Heart right ventricle (tissue), 16 donors: ENCODE measurements around the gene HS3ST5. TPM values are rescaled to one million over a fixed set of nuclear protein-coding genes. Genes with fewer than 3 reads are reported as not detected.

Experiments used
- ATAC-seq, 8 donors: fragments of 200-7000 bp; cut with Tn5 transposase; one replicate each; pipeline ENCODE4 v1.9.1; 2020; ENCODE audit warnings: mild to moderate bottlenecking in 8 of 8, moderate library complexity in 8 of 8, moderate number of reproducible peaks in 1 of 8
- DNase-seq, 2 donors: peaks; one replicate each; pipeline ENCODE4 v3.0.0-alpha.2; 2020
- H3K27ac ChIP-seq, 10 donors: fragments of 200-600 bp; sonication (generic) in 2 of 10; one replicate each; pipeline versions ENCODE4 v1.5.0 to v1.8.0; 2020 to 2022; ENCODE audit warnings: mild to moderate bottlenecking in 3 of 10
- H3K27me3 ChIP-seq, 7 donors: fragments of 200-600 bp; one replicate each; pipeline ENCODE4 v1.8.0; 2021 to 2022; ENCODE audit warnings: mild to moderate bottlenecking in 2 of 7
- H3K36me3 ChIP-seq, 9 donors: fragments of 200-600 bp; sonication (generic) in 1 of 9; one replicate each; pipeline versions ENCODE4 v1.5.0 to v1.8.0; 2020 to 2022; ENCODE audit warnings: mild to moderate bottlenecking in 2 of 9
- H3K4me1 ChIP-seq, 9 donors: fragments of 200-600 bp; sonication (generic) in 1 of 9; one replicate each; pipeline versions ENCODE4 v1.5.0 to v1.8.0; 2020 to 2022; ENCODE audit warnings: mild to moderate bottlenecking in 4 of 9
- H3K4me3 ChIP-seq, 10 donors: fragments of 200-600 bp; sonication (generic) in 2 of 10; one replicate each; pipeline versions ENCODE4 v1.5.0 to v1.8.0; 2020 to 2022; ENCODE audit warnings: mild to moderate bottlenecking in 7 of 10, moderate library complexity in 2 of 10
- H3K9me3 ChIP-seq, 11 donors: fragments of 200-600 bp in 10 of 11; sonication (generic) in 2 of 11; one replicate each; pipeline versions ENCODE4 v1.5.0 to v1.8.0; 2013 to 2022; ENCODE audit warnings: mild to moderate bottlenecking in 2 of 11, control low read depth in 1 of 11, moderate library complexity in 1 of 11
- WGBS, 2 donors: extraction: QIAGEN DNeasy Blood & Tissue Kit; methylation state at CpG; one replicate each; pipeline ENCODE4 v1.1.7; 2013; ENCODE audit warnings: inconsistent platforms in 1 of 2; 5-methylcytosine and 5-hydroxymethylcytosine counted together
- intact Hi-C, 10 donors: fragments of 100-400 bp; cut with DNase I; formaldehyde crosslinking; loops; one replicate each; pipeline versions ENCODE4 v1.11.1 to v1.14.2; 2022
- polyA plus RNA-seq, 2 donors: library from polyadenylated mRNA; stranded (reverse); fragments of 200-250 nt; gene quantifications; one replicate each; pipeline ENCODE4 v1.2.3, GENCODE V29; 2013
- total RNA-seq, 10 donors: library from RNA; stranded (reverse); fragmentation: NEBNext Ultra II Directional in 3 of 10; extraction: Animal tissue kit (Norgen Biotek cat#: 25700) in 3 of 10; gene quantifications; one replicate each; pipeline versions ENCODE4 v1.2.1 to v1.2.4, GENCODE V29; 2021 to 2023
- TF ChIP-seq, protein P1 (sequence below), 9 donors: fragments of 200-600 bp; sonication (generic) in 2 of 9; IDR thresholded peaks; one replicate each; pipeline versions ENCODE4 v1.5.0 to v1.8.0; 2021 to 2022; ENCODE audit warnings: antibody characterized with exemption in 9 of 9, mild to moderate bottlenecking in 5 of 9, moderate library complexity in 1 of 9
- donor health status: Arrhythmogenic right ventricular cardiomyopathy.
- donor health status: ischemic (EF 13 %, LVEDD 7.1; RV severe dilation, severe dysfunction).
- donor health status: healthy with polysubstance abuse.
- donor health status: DM: no; HTN: yes; CAD: no.
- donor health status: DM: no; HTN: no; CAD: no.
- donor health status: ischemic (EF 25% LVEDD 6.9; RV normal size, moderate dysfunction).
- donor health status: ischemic (EF 25% LVEDD 5.7; RV mildly dilated, moderate dysfunction).
- donor health status: healthy.
- donor health status: DM: yes; HTN: yes; CAD: no.
- donor health status: Ischemic cardiomyopathy.
- donor health status: ischemic (EF 35%, LVEDD 5.7; RV mildly dilated, moderate dysfunction).
- donor health status: nonischemic (EF 11% LVEDD 7.7; RV severe dilation, severe dysfunction).
- donor health status: DM: yes; HTN: yes; CAD: no.
- donor health status: PGD.
- donor health status: ischemic (EF 29% LVEDD 5.4; RV normal size, mild dysfunction).
- donor health status: nonischemic (EF 23%, LVEDD 6.1; RV moderate dilation, normal function).

Gene HS3ST5
- total and polyA plus RNA-seq, 12 donors: not detected

DNA sequence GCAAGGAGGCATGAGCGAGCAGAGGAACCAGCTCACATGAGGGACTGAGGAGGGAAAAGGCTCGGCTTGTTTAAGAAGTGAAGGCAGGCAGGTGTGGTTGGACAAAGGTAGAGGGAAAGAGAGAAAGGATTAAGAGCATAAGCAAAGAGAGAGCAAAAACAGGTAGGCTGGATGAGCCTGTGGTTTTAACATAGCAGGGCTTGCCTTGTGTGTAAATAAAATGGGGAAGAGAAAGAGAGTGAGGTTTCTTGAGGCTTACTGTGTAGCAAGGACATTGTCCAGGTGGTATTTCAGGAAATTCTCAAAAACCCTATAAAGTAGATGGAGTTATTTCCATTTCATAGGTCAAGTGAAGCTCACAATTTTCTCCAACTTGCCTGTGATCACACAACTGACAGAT, 278.0 kb downstream of the HS3ST5 start:
- 89 to 96% methylated on average over 2 of the region's 2 CpGs for WGBS, 2 donors
- TF ChIP-seq, protein P1, sequence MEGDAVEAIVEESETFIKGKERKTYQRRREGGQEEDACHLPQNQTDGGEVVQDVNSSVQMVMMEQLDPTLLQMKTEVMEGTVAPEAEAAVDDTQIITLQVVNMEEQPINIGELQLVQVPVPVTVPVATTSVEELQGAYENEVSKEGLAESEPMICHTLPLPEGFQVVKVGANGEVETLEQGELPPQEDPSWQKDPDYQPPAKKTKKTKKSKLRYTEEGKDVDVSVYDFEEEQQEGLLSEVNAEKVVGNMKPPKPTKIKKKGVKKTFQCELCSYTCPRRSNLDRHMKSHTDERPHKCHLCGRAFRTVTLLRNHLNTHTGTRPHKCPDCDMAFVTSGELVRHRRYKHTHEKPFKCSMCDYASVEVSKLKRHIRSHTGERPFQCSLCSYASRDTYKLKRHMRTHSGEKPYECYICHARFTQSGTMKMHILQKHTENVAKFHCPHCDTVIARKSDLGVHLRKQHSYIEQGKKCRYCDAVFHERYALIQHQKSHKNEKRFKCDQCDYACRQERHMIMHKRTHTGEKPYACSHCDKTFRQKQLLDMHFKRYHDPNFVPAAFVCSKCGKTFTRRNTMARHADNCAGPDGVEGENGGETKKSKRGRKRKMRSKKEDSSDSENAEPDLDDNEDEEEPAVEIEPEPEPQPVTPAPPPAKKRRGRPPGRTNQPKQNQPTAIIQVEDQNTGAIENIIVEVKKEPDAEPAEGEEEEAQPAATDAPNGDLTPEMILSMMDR (IDR thresholded peaks at IDR 0.05): no peak

GRCh38 chr6:114063956-114064355, 278.9 kb downstream of the HS3ST5 start:
- Histone ChIP-seq H3K4me1 (no peaks in the 10 kb centered on the region), H3K4me3 (no peak overlapping the region), H3K9me3 (no peaks in the 10 kb centered on the region), H3K27me3 (no peaks in the 10 kb centered on the region), H3K36me3 (no peaks in the 10 kb centered on the region), H3K27ac (no peak overlapping the region)
- ATAC-seq (peak in 1 of 8 donors; percentile 65), DNase-seq (no peak)
- intact Hi-C loops: no loop called here
- TF ChIP-seq, protein P1 (IDR thresholded peaks at IDR 0.05): no peak
- 93 to 96% methylated on average over 1 of the region's 1 CpG for WGBS, 2 donors

More for the DNA sequence above, 278.0 kb downstream of the HS3ST5 start:
- Histone ChIP-seq H3K27ac (no peak overlapping the region), H3K36me3 (no peaks in the 10 kb centered on the region), H3K9me3 (no peaks in the 10 kb centered on the region), H3K4me1 (no peaks in the 10 kb centered on the region), H3K4me3 (no peak overlapping the region), H3K27me3 (no peaks in the 10 kb centered on the region)
- intact Hi-C loops: no loop called here
- ATAC-seq (no peak), DNase-seq (no peak)

DNA sequence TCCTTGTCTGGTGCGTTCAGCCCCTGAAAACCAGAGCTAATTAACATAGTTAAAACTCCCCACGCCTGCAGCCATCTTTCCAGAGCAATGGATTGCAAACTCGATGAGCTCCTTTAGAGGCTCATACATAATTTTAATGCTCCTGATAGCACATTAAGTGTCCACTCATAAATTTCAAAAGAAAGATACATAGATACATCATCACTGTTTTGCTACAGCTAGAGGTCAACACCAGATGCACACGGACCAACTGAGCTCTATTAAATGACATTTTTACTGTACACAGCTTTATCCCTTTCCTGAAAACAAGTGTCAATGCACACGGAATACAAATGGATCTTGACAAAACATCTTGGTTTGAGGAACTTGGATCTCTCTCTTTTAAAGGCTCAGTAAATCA, 280.6 kb downstream of the HS3ST5 start:
- ATAC-seq: no peak
- intact Hi-C loops: no loop called here

GRCh38 chr6:114061741-114062140, 281.1 kb downstream of the HS3ST5 start:
- Histone ChIP-seq H3K27ac (no peak overlapping the region), H3K36me3 (no peaks in the 10 kb centered on the region), H3K27me3 (no peaks in the 10 kb centered on the region), H3K4me1 (no peaks in the 10 kb centered on the region), H3K4me3 (no peak overlapping the region), H3K9me3 (no peaks in the 10 kb centered on the region)
- ATAC-seq: no peak
- intact Hi-C loops: no loop called here
- no peak for DNase-seq
- TF ChIP-seq, protein P1 (IDR thresholded peaks at IDR 0.05): no peak
- 94 to 95% methylated on average over 4 of the region's 4 CpGs for WGBS, 2 donors

More for the DNA sequence above, 280.6 kb downstream of the HS3ST5 start:
- no peak overlapping the region for H3K27ac ChIP-seq
- no peaks in the 10 kb centered on the region for H3K36me3 ChIP-seq
- H3K4me1 ChIP-seq: no peaks in the 10 kb centered on the region
- no peaks in the 10 kb centered on the region for H3K27me3 ChIP-seq
- WGBS, 2 donors: 73 to 75% methylated on average over 5 of the region's 5 CpGs
- TF ChIP-seq, protein P1 (IDR thresholded peaks at IDR 0.05): no peak
- DNase-seq: no peak
- H3K4me3 ChIP-seq: no peak overlapping the region
- no peaks in the 10 kb centered on the region for H3K9me3 ChIP-seq
